DMS53 (cell line): Measurements from ENCODE around the gene IFT80.

Experiments used
- DNase-seq: peaks from one replicate; lab custom pipeline; 2025; lab: John Stamatoyannopoulos, UW

Gene IFT80

GRCh38 chr3:160265088-160265487, 133.9 kb downstream of the IFT80 start:
- DNase-seq = no peak

- DNase-seq = no peak
These were observed 138.3 kb downstream of the IFT80 start for GRCh38 chr3:160260587-160261270.

GRCh38 chr3:160259589-160259988, 139.4 kb downstream of the IFT80 start:
- no peak for DNase-seq

GRCh38 chr3:160257606-160258005, 141.4 kb downstream of the IFT80 start:
- no peak for DNase-seq

GRCh38 chr3:160253298-160253697, 145.7 kb downstream of the IFT80 start:
- no peak for DNase-seq

- DNase-seq = no peak
These were observed 151.3 kb downstream of the IFT80 start for GRCh38 chr3:160247766-160248165.

GRCh38 chr3:160245261-160245800, 153.7 kb downstream of the IFT80 start:
- no peak for DNase-seq

- DNase-seq = peak; percentile 12
These were observed 158.3 kb downstream of the IFT80 start for GRCh38 chr3:160240719-160241118.

GRCh38 chr3:160232014-160232413, 167.0 kb downstream of the IFT80 start:
- no peak for DNase-seq

GRCh38 chr3:160227419-160227818, 171.6 kb downstream of the IFT80 start:
- no peak for DNase-seq

GRCh38 chr3:160226026-160226907, 172.8 kb downstream of the IFT80 start:
- DNase-seq = peak; percentile 69

- DNase-seq = peak; percentile 83
These were observed 173.6 kb downstream of the IFT80 start, which contains the start of gene C3orf80 for GRCh38 chr3:160225176-160226025. Gene C3orf80, plus strand, starts transcription at chr3:160225422. Its CDS starts 214 bp downstream, at chr3:160225636.

GRCh38 chr3:160224811-160225175, 174.2 kb downstream of the IFT80 start:
- DNase-seq = peak; percentile 21

- no peak for DNase-seq
These were observed 174.8 kb downstream of the IFT80 start for GRCh38 chr3:160224256-160224655.

- DNase-seq = no peak
These were observed 178.0 kb downstream of the IFT80 start for GRCh38 chr3:160221019-160221418.

GRCh38 chr3:160220038-160220437, 179.0 kb downstream of the IFT80 start:
- DNase-seq = no peak

- no peak for DNase-seq
These were observed 180.9 kb downstream of the IFT80 start for GRCh38 chr3:160218136-160218535.

- no peak for DNase-seq
These were observed 181.3 kb downstream of the IFT80 start for GRCh38 chr3:160217675-160218074.

- DNase-seq = no peak
These were observed 185.8 kb downstream of the IFT80 start for GRCh38 chr3:160213191-160213590.

- peak; percentile 48 for DNase-seq
These were observed 188.2 kb downstream of the IFT80 start for GRCh38 chr3:160210799-160211221.

GRCh38 chr3:160210341-160210740, 188.7 kb downstream of the IFT80 start:
- no peak for DNase-seq
